ENCODE results near the gene INTS7. TPM values are rescaled to one million over a fixed set of nuclear protein-coding genes. Genes with fewer than 3 reads are reported as not detected.

The INTS7 gene
- total and polyA plus RNA-seq, 11 donors, result 3.6 to 12.9 (median 9.1) TPM

DNA sequence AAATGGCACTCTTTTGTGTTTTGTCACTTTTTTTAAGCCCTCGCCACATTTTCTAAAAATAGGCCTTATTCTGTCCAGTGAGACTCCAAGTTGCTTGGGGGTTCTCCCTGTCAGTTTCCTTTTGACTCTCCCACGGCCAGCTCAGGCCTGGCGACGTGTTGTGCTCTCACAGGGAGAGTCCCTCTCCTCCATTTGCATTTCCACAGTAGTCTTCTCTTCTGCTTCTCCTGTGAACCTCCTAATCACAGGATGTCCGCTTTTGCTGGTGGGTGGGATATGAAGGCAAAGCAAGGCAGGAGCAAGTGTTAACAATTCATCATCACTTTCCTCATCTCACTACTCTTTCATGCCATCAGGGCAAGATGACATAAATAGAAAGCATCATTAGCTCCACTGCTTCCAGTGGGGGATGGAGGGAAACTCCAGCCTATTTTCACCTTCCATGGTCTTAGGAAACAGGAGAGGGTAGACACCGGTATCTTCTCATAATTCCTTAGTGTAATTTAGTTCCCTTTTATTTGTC is 99.8 kb downstream of the INTS7 start:
- Histone ChIP-seq H3K9me3 (no peaks in the 10 kb centered on the region), H3K4me1 (peaks cover 0 to 69% (median 7%) of the 10 kb centered on the region in 12 donors), H3K36me3 (no peaks in the 10 kb centered on the region), H3K4me3 (no peak overlapping the region), H3K27me3 (peaks cover 0 to 3% (median 0%) of the 10 kb centered on the region in 9 donors), H3K27ac (no peak overlapping the region)
- ATAC-seq, result no peak
- WGBS, 4 donors, result 54 to 65% (median 62%) methylated on average over 6 of the region's 6 CpGs
- TF ChIP-seq, protein P1, sequence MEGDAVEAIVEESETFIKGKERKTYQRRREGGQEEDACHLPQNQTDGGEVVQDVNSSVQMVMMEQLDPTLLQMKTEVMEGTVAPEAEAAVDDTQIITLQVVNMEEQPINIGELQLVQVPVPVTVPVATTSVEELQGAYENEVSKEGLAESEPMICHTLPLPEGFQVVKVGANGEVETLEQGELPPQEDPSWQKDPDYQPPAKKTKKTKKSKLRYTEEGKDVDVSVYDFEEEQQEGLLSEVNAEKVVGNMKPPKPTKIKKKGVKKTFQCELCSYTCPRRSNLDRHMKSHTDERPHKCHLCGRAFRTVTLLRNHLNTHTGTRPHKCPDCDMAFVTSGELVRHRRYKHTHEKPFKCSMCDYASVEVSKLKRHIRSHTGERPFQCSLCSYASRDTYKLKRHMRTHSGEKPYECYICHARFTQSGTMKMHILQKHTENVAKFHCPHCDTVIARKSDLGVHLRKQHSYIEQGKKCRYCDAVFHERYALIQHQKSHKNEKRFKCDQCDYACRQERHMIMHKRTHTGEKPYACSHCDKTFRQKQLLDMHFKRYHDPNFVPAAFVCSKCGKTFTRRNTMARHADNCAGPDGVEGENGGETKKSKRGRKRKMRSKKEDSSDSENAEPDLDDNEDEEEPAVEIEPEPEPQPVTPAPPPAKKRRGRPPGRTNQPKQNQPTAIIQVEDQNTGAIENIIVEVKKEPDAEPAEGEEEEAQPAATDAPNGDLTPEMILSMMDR (IDR thresholded peaks at IDR 0.05), result no peak
- TF ChIP-seq POLR2A (IDR thresholded peaks at IDR 0.05), result no peak
- no peak for DNase-seq
- intact Hi-C loops (cut with DNase I), result loop anchor here in 1 of 10 donors (10.0 kb wide), 1 partner anchor 251 kb away; no protein-coding TSS in a partner anchor

DNA sequence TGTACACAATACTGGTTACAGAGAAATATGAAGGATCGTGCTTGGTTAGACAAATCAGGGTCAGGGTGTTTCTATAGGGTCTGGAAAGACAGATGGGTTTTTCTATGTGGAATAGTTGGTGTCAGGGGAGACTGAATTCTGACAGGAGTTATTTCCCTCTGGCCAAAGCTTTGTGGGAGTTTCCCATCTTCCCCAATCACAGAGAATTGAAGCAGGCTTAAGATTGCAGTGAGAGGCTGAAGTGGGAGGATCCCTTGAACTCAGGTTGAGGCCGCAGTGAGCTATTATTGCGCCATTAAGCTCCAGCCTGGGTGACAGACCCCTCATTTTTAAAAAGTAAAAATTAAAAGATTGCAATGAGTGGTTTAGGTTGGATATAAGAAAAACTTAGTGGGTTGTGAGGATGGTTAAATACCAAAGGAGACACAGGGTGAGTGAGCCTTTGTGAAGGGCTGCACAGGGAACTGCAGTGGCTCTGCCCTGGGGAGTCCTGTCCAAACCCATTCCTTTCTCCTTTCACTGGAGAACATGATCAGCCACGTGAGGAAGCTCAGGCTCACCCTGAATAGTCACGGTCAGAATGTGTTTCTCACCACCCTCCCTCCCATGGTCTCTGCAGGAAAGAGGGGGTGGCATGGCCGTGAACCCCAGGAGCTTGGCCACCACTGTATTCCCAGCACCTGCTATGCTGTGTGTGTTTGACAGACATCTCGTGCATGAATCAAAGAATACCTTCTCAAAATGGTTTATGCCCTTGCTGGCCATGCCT is 101.2 kb downstream of the INTS7 start:
- peaks cover 0 to 62% (median 6%) of the 10 kb centered on the region in 12 donors for H3K4me1 ChIP-seq
- no peak overlapping the region for H3K27ac ChIP-seq
- intact Hi-C loops (cut with DNase I), result loop anchor here in 1 of 10 donors (10.0 kb wide), 1 partner anchor 249 kb away; no protein-coding TSS in a partner anchor

DNA sequence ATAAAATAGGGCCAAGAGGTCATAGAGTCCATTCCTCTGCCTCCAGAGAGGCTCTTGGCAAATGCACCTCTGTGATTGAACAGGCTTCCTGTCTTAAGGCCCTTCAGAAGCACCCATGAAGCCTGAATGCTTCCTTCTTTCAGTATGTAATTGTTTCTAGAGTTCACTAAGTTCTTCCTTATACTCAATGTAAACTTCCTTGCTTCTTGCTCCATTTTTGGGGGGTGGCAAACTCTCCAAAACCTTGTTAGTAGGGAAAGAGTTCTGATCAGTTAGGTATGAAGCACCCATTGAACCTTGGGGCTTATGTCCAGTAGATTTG is 102.5 kb downstream of the INTS7 start:
- DNase-seq (no peak), ATAC-seq (peak in 2 of 4 donors; percentile 11 to 33)
- intact Hi-C loops (cut with DNase I), result loop anchor here in 1 of 10 donors (10.0 kb wide), 1 partner anchor 248 kb away; no protein-coding TSS in a partner anchor
- TF ChIP-seq, protein P1 (IDR thresholded peaks at IDR 0.05), result no peak
- TF ChIP-seq POLR2A (IDR thresholded peaks at IDR 0.05), result no peak
- no peak overlapping the region for H3K4me3 ChIP-seq
- H3K9me3 ChIP-seq, result no peaks in the 10 kb centered on the region
- no peaks in the 10 kb centered on the region for H3K36me3 ChIP-seq
- H3K27me3 ChIP-seq, result peaks cover 0 to 3% (median 0%) of the 10 kb centered on the region in 9 donors
- peak overlapping the region in 1 of 12 donors; percentile 44 for H3K27ac ChIP-seq
- peaks cover 0 to 61% (median 2%) of the 10 kb centered on the region in 12 donors for H3K4me1 ChIP-seq

More for the DNA sequence above, 101.2 kb downstream of the INTS7 start:
- no peak overlapping the region for H3K4me3 ChIP-seq
- no peaks in the 10 kb centered on the region for H3K9me3 ChIP-seq
- H3K36me3 ChIP-seq, result no peaks in the 10 kb centered on the region
- ATAC-seq, result no peak
- H3K27me3 ChIP-seq, result peaks cover 0 to 3% (median 0%) of the 10 kb centered on the region in 9 donors
- 67 to 78% (median 70%) methylated on average over 7 of the region's 7 CpGs for WGBS, 4 donors
- no peak for DNase-seq
- no peak for TF ChIP-seq POLR2A (IDR thresholded peaks at IDR 0.05)
- TF ChIP-seq, protein P1 (IDR thresholded peaks at IDR 0.05), result no peak

DNA sequence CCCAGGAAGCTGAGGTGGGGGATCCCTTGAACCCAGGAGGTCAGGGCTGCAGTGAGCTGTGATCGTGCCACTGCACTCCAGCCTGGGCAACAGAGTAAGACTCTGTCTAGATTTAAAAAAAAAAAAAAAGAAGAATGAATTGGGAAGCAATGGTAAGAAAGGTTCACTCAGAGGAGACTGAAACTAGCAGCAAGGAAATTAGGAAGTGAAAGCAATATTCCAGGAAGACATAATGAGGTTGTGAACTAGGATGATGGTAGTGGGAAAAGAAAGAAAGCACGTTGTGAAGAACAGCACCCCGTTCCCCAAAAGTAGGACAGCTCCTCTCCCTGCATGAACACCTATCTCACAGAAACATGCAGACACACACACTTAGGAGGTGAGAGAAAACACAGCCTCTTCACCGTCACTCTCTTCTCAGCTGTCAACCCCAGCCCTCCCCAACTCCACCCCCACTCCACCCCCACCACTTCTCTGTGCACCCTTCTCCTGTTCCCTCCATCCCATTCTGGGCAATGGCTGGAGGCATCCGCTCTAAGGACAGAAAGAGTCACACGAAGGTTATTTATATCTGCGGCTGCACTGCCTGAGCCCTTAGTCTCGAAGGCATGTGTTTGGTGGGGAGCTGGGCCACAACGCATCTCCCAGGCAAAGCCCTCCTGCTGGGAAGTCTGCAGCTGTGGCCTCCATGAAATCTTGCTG is 103.0 kb downstream of the INTS7 start:
- Histone ChIP-seq H3K27ac (peak overlapping the region in 1 of 12 donors; percentile 44), H3K4me3 (no peak overlapping the region), H3K36me3 (no peaks in the 10 kb centered on the region), H3K27me3 (peaks cover 0 to 3% (median 0%) of the 10 kb centered on the region in 9 donors), H3K4me1 (peaks cover 0 to 60% (median 2%) of the 10 kb centered on the region in 12 donors), H3K9me3 (no peaks in the 10 kb centered on the region)
- WGBS, 4 donors, result 43 to 46% (median 45%) methylated on average over 9 of the region's 9 CpGs
- peak; percentile 34 to 71 (median 56) for ATAC-seq
- TF ChIP-seq POLR2A (IDR thresholded peaks at IDR 0.05), result no peak
- intact Hi-C loops (cut with DNase I), result loop anchor here in 1 of 10 donors (10.0 kb wide), 1 partner anchor 248 kb away; no protein-coding TSS in a partner anchor
- DNase-seq, result no peak
